ENCODE measurements around the gene OR56A1. TPM values are rescaled to one million over a fixed set of nuclear protein-coding genes. Genes with fewer than 3 reads are reported as not detected.

Gene OR56A1
- total and polyA plus RNA-seq, 2 of the 13 experiments (the other 11 are each of a cell fraction or from before 2014, with no cell fraction given) = not detected

- TF ChIP-seq MXD3 (CRISPR knock-in tag; IDR thresholded peaks at IDR 0.05) = no peak
- TF ChIP-seq FOXP4 (CRISPR knock-in tag; IDR thresholded peaks at IDR 0.05) = no peak
- no peak for TF ChIP-seq ARNTL (CRISPR knock-in tag; IDR thresholded peaks at IDR 0.05)
- TF ChIP-seq HNRNPH1 (optimal IDR thresholded peaks at IDR 0.05; ENCODE audit: low read depth, low read length) = no peak
- TF ChIP-seq GATAD1 (CRISPR knock-in tag; IDR thresholded peaks at IDR 0.05) = no peak
- TF ChIP-seq ZNF512B (CRISPR knock-in tag; IDR thresholded peaks at IDR 0.05; ENCODE audit: borderline replicate concordance) = no peak
These were observed 23.7 kb downstream of the OR56A1 start, which contains the start of gene OR56A4 (continued) for GRCh38 chr11:6006846-6007245.

- intact Hi-C loops (cut with micrococcal nuclease; ENCODE audit: unreplicated experiment) (no loop called here), in situ Hi-C loops (cut with HindIII; ENCODE audit: extremely low pct_ligation_motif_present, low pct_unique_long_range_greater_than_20kb) (no loop called here)
- Histone ChIP-seq H3K36me3 (replicated peaks in 1 of 2; ENCODE audit: control insufficient read depth in 1 of 2, insufficient read depth in 2 of 2, low read length in 2 of 2) (no peaks in the 10 kb centered on the region), H3K4me1 (ENCODE audit: insufficient read depth, low read length) (no peaks in the 10 kb centered on the region), H3K9ac (ENCODE audit: insufficient read depth, low read depth, low read length) (no peak overlapping the region), H2AFZ (ENCODE audit: low read length) (no peak overlapping the region), H4K20me1 (ENCODE audit: insufficient read depth, low read length) (no peaks in the 10 kb centered on the region), H3K27me3 (ENCODE audit: control insufficient read depth in 1 of 2, insufficient read depth in 2 of 2, low read length in 2 of 2) (peaks cover 0 to 2% of the 10 kb centered on the region in 2 experiments; a peak in 1 of 5 replicates), H3K4me3 (replicated peaks in 1 of 3; ENCODE audit: insufficient read depth in 1 of 3, low read depth in 2 of 3, low read length in 3 of 3) (no peak overlapping the region), H3K9me3 (ENCODE audit: low read length) (no peaks in the 10 kb centered on the region), H3K79me2 (ENCODE audit: insufficient read depth, low read length) (no peaks in the 10 kb centered on the region), H3K4me2 (ENCODE audit: low read depth, low read length) (no peak overlapping the region), H3K27ac (ENCODE audit: extremely low read length, insufficient read depth, low read length) (no peak overlapping the region)
- DNase-seq (ENCODE audit: low spot score) = no peak
- POLR2A ChIA-PET = no interaction called here
- FAIRE-seq = no peak
- no peak for ATAC-seq
- no TSS peak for BruUV-seq (replicated peaks)
- CTCF ChIA-PET (ENCODE audit: low intra/inter-chr PET ratio, low total read pairs) = no interaction called here
- TF ChIP-seq TCF7L2 (IDR thresholded peaks at IDR 0.05; ENCODE audit: low read depth, low read length) (no peak), SMYD3 (CRISPR knock-in tag; IDR thresholded peaks at IDR 0.05) (no peak), CREM (IDR thresholded peaks at IDR 0.05) (no peak), CREM (CRISPR knock-in tag; IDR thresholded peaks at IDR 0.05) (no peak), ZNF841 (CRISPR knock-in tag; IDR thresholded peaks at IDR 0.05; ENCODE audit: borderline replicate concordance) (no peak), ZNF451 (CRISPR knock-in tag; IDR thresholded peaks at IDR 0.05) (no peak), ZNF605 (CRISPR knock-in tag; IDR thresholded peaks at IDR 0.05) (no peak), DNMT3B (CRISPR knock-in tag; conservative IDR thresholded peaks at IDR 0.05) (no peak), TBP (CRISPR knock-in tag; IDR thresholded peaks at IDR 0.05) (no peak), ATF1 (CRISPR knock-in tag; IDR thresholded peaks at IDR 0.05) (no peak), ZNF234 (CRISPR knock-in tag; conservative IDR thresholded peaks at IDR 0.05) (no peak), ZBTB33 (CRISPR knock-in tag; IDR thresholded peaks at IDR 0.05) (no peak), STAG1 (CRISPR knock-in tag; IDR thresholded peaks at IDR 0.05) (no peak), ZBTB38 (CRISPR knock-in tag; IDR thresholded peaks at IDR 0.05) (no peak)
These were observed 24.2 kb downstream of the OR56A1 start for GRCh38 chr11:6006395-6006794.

All from HepG2 (cell line).